H9 (cell line): ENCODE results near the gene PROKR2. TPM values are rescaled to one million over a fixed set of nuclear protein-coding genes. Genes with fewer than 3 reads are reported as not detected.

Source experiments
- DNase-seq: peaks from one replicate; pipeline ENCODE4 v3.0.0-alpha.2; 2017
- H2AFZ ChIP-seq: one replicate; pipeline ENCODE4 v1.6.1; 2013; ENCODE audit warnings: mild to moderate bottlenecking, low read length, control low read depth, moderate library complexity
- H2AK5ac ChIP-seq: 2 replicates; pipeline ENCODE4 v1.6.1; 2013; ENCODE audit warnings: low read length, control low read depth, mixed read lengths; ENCODE audit not compliant: insufficient read length
- H2BK120ac ChIP-seq: one replicate; pipeline ENCODE4 v1.6.1; 2013; ENCODE audit warnings: low read depth, mild to moderate bottlenecking, low read length, control low read depth, inconsistent platforms; ENCODE audit not compliant: poor library complexity, severe bottlenecking
- H2BK12ac ChIP-seq: 2 replicates; pipeline ENCODE4 v1.6.1; 2013; ENCODE audit warnings: low read length, control low read depth, mixed read lengths, low read depth; ENCODE audit not compliant: insufficient read length
- H2BK15ac ChIP-seq: 2 replicates; pipeline ENCODE4 v1.6.1; 2013; ENCODE audit warnings: low read depth, low read length, control low read depth
- H2BK20ac ChIP-seq: one replicate; pipeline ENCODE4 v1.6.1; 2013; ENCODE audit warnings: low read depth, mild to moderate bottlenecking, low read length, control low read depth, inconsistent platforms; ENCODE audit not compliant: poor library complexity, severe bottlenecking
- H2BK5ac ChIP-seq: 2 replicates; pipeline ENCODE4 v1.6.1; 2013; ENCODE audit warnings: low read length, control low read depth, mixed read lengths; ENCODE audit not compliant: insufficient read length
- H3K14ac ChIP-seq: 2 replicates; pipeline ENCODE4 v1.6.1; 2013; ENCODE audit warnings: low read length, control low read depth; ENCODE audit not compliant: insufficient read depth
- H3K18ac ChIP-seq: 2 replicates; pipeline ENCODE4 v1.6.1; 2013; ENCODE audit warnings: low read depth, mild to moderate bottlenecking, mixed read lengths, low read length, control low read depth; ENCODE audit not compliant: insufficient read length
- H3K23ac ChIP-seq: 2 replicates; pipeline ENCODE4 v1.6.1; 2013; ENCODE audit warnings: low read length, control low read depth, mixed read lengths, low read depth; ENCODE audit not compliant: insufficient read length
- H3K23me2 ChIP-seq: 2 replicates; pipeline ENCODE4 v1.6.1; 2013; ENCODE audit warnings: low read depth, mild to moderate bottlenecking, mixed read lengths, low read length, control low read depth; ENCODE audit not compliant: insufficient read length, poor library complexity, severe bottlenecking
- H3K27ac ChIP-seq: 2 replicates; pipeline ENCODE4 v1.5.1; 2013; ENCODE audit warnings: low read length, control low read depth, mixed read lengths, low read depth; ENCODE audit not compliant: insufficient read length
- H3K27me3 ChIP-seq: 2 replicates; pipeline ENCODE4 v1.6.1; 2013; ENCODE audit warnings: low read length, control low read depth, inconsistent platforms; ENCODE audit not compliant: insufficient read depth
- H3K4ac ChIP-seq: 2 replicates; pipeline ENCODE4 v1.6.1; 2013; ENCODE audit warnings: low read depth, mild to moderate bottlenecking, control low read depth, inconsistent platforms, low read length, moderate library complexity
- H3K4me1 ChIP-seq: 2 replicates; pipeline ENCODE4 v1.6.1; 2013; ENCODE audit warnings: low read length, control low read depth, inconsistent platforms; ENCODE audit not compliant: insufficient read depth
- H3K4me2 ChIP-seq: 2 replicates; pipeline ENCODE4 v1.6.1; 2013; ENCODE audit warnings: low read length, control low read depth, mixed read lengths; ENCODE audit not compliant: insufficient read length, insufficient read depth
- H3K56ac ChIP-seq: 2 replicates; pipeline ENCODE4 v1.6.1; 2013; ENCODE audit warnings: low read depth, mild to moderate bottlenecking, mixed read lengths, low read length, control low read depth; ENCODE audit not compliant: insufficient read length
- H3K79me1 ChIP-seq: 2 replicates; pipeline ENCODE4 v1.6.1; 2013; ENCODE audit warnings: low read depth, mild to moderate bottlenecking, moderate library complexity, low read length, control low read depth, inconsistent platforms; ENCODE audit not compliant: insufficient read depth, poor library complexity, severe bottlenecking
- H3K79me2 ChIP-seq: 2 replicates; pipeline ENCODE4 v1.6.1; 2013; ENCODE audit warnings: low read length, control low read depth, inconsistent platforms; ENCODE audit not compliant: insufficient read depth
- H3K9ac ChIP-seq: 2 replicates; pipeline ENCODE4 v1.6.1; 2013; ENCODE audit warnings: low read length, control low read depth, mixed read lengths; ENCODE audit not compliant: insufficient read length; ENCODE audit errors: extremely low read depth
- H3K9me3 ChIP-seq: one replicate; pipeline ENCODE4 v1.6.1; 2013; ENCODE audit warnings: low read depth, low read length, inconsistent platforms; ENCODE audit not compliant: control insufficient read depth
- H3T11ph ChIP-seq: one replicate; pipeline ENCODE4 v1.6.1; 2013; ENCODE audit warnings: mild to moderate bottlenecking, low read length, control low read depth, inconsistent platforms
- H4K20me1 ChIP-seq: one replicate; pipeline ENCODE4 v1.6.1; 2013; ENCODE audit not compliant: control insufficient read depth, insufficient read length, insufficient read depth
- H4K5ac ChIP-seq: 2 replicates; pipeline ENCODE4 v1.6.1; 2013; ENCODE audit warnings: low read depth, mild to moderate bottlenecking, mixed read lengths, low read length, control low read depth; ENCODE audit not compliant: insufficient read length
- H4K8ac ChIP-seq: replicated peaks from 2 replicates; pipeline ENCODE4 v1.6.1; 2013; ENCODE audit warnings: low read length, control low read depth, mixed read lengths, low read depth; ENCODE audit not compliant: insufficient read length
- H4K91ac ChIP-seq: 2 replicates; pipeline ENCODE4 v1.6.1; 2013; ENCODE audit warnings: low read depth, mild to moderate bottlenecking, moderate library complexity, mixed read lengths, low read length, control low read depth; ENCODE audit not compliant: insufficient read length
- H3K27ac Mint-ChIP-seq, 3 experiments: 2 replicates in 2 of 3; 3 replicates in 1 of 3; pipeline ENCODE4 v1.8.0; 2020 to 2021; ENCODE audit warnings: mixed read lengths in 3 of 3, mild to moderate bottlenecking in 1 of 3, moderate library complexity in 1 of 3
- H3K27me3 Mint-ChIP-seq: 2 replicates; pipeline ENCODE4 v1.8.0; 2021; ENCODE audit warnings: low read depth, mild to moderate bottlenecking, moderate library complexity, mixed read lengths
- H3K36me3 Mint-ChIP-seq, 3 experiments: 2 replicates in 2 of 3; 3 replicates in 1 of 3; pipeline ENCODE4 v1.8.0; 2020 to 2021; ENCODE audit warnings: low read depth in 3 of 3, mixed read lengths in 3 of 3; ENCODE audit not compliant: insufficient read depth in 1 of 3
- H3K4me1 Mint-ChIP-seq, 2 experiments: 2 replicates each; pipeline ENCODE4 v1.8.0; 2020; ENCODE audit warnings: mixed read lengths in 2 of 2
- H3K4me3 Mint-ChIP-seq, 2 experiments: 2 replicates in 1 of 2; 3 replicates in 1 of 2; pipeline ENCODE4 v1.8.0; 2020 to 2021; ENCODE audit warnings: mild to moderate bottlenecking in 2 of 2, mixed read lengths in 2 of 2, moderate library complexity in 1 of 2
- H3K9me3 Mint-ChIP-seq, 2 experiments: 2 replicates in 1 of 2; 3 replicates in 1 of 2; pipeline ENCODE4 v1.8.0; 2020; ENCODE audit warnings: mild to moderate bottlenecking in 2 of 2, mixed read lengths in 2 of 2, moderate library complexity in 1 of 2
- CTCF ChIP-seq: fragments of 200-600 bp; sonication (generic); conservative IDR thresholded peaks from 3 replicates; pipeline ENCODE4 v1.8.0; 2021; ENCODE audit warnings: antibody characterized with exemption, mild to moderate bottlenecking
- WGBS: extraction: QIAGEN DNeasy Blood & Tissue Kit; methylation state at CpG from one replicate; pipeline ENCODE4 v1.1.7; 2013; ENCODE audit warnings: missing lambda C conversion rate, low lambda C conversion rate, mixed read lengths; ENCODE audit not compliant: insufficient read length; ENCODE audit errors: extremely low coverage; 5-methylcytosine and 5-hydroxymethylcytosine counted together
- total RNA-seq: library from RNA; stranded (reverse); gene quantifications from 2 replicates; pipeline ENCODE4 v1.2.1, GENCODE V29; 2021

PROKR2 gene
- total RNA-seq, 1 experiment from 2014 or later: 0.46 TPM

GRCh38 chr20:5361176-5361575 lies 44.4 kb upstream of the PROKR2 start:
- peaks cover 36% of the 10 kb centered on the region in 2 experiments for H3K9me3 Mint-ChIP-seq
- no peak overlapping the region for H2BK20ac ChIP-seq

More at GRCh38 chr20:5361176-5361575, 44.4 kb upstream of the PROKR2 start:
- no peak overlapping the region for H3K18ac ChIP-seq
- H2BK12ac ChIP-seq: no peak overlapping the region
- H4K5ac ChIP-seq: no peak overlapping the region
- Mint-ChIP-seq H3K36me3 (peaks cover 5 to 29% (median 9%) of the 10 kb centered on the region in 3 experiments), H3K4me1 (peaks cover 5% of the 10 kb centered on the region in 2 experiments; a peak in 2 of 4 replicates), H3K27ac (no peak overlapping the region), H3K4me3 (no peak overlapping the region), H3K27me3 (no peaks in the 10 kb centered on the region)
- no peaks in the 10 kb centered on the region for H3K9me3 ChIP-seq
- no CpG with 5 or more reads among the region's 4 CpGs for WGBS
- no peak overlapping the region for H2BK120ac ChIP-seq
- H3K79me1 ChIP-seq: no peaks in the 10 kb centered on the region
- no peak overlapping the region for H3K56ac ChIP-seq
- H3K27me3 ChIP-seq: no peaks in the 10 kb centered on the region
- H2BK5ac ChIP-seq: no peak overlapping the region
- H4K91ac ChIP-seq: no peak overlapping the region
- no peak overlapping the region for H3K4me2 ChIP-seq
- no peak for DNase-seq
- H2BK15ac ChIP-seq: no peak overlapping the region
- H3K23me2 ChIP-seq: no peaks in the 10 kb centered on the region
- no peak overlapping the region for H3K4ac ChIP-seq
- H3K79me2 ChIP-seq: no peaks in the 10 kb centered on the region
- no peak overlapping the region for H3K9ac ChIP-seq
- H3K23ac ChIP-seq: no peak overlapping the region
- no peak for TF ChIP-seq CTCF
- no peaks in the 10 kb centered on the region for H3K4me1 ChIP-seq
- no peak overlapping the region for H3T11ph ChIP-seq
- H2AFZ ChIP-seq: no peak overlapping the region
- no peak overlapping the region for H4K8ac ChIP-seq
- H2AK5ac ChIP-seq: no peak overlapping the region
- no peak overlapping the region for H3K14ac ChIP-seq
- H3K27ac ChIP-seq: no peak overlapping the region
- no peaks in the 10 kb centered on the region for H4K20me1 ChIP-seq
